ENCODE results near the gene RNF40.
"Not testable (repeated sequence)": the region's sequence is repeated elsewhere in the genome, so short reads cannot be mapped to it uniquely, and the experiment has no call there.

The RNF40 gene

GRCh38 chr16:30816769-30817168, 54.6 kb downstream of the RNF40 start:
- in situ Hi-C loops (cut with MboI; ENCODE audit: low pct_unique_long_range_greater_than_20kb, low sequenced_read_pairs, unreplicated experiment) = no loop called here
- no peak for DNase-seq (ENCODE audit: low spot score)
- TF ChIP-seq, protein P1, sequence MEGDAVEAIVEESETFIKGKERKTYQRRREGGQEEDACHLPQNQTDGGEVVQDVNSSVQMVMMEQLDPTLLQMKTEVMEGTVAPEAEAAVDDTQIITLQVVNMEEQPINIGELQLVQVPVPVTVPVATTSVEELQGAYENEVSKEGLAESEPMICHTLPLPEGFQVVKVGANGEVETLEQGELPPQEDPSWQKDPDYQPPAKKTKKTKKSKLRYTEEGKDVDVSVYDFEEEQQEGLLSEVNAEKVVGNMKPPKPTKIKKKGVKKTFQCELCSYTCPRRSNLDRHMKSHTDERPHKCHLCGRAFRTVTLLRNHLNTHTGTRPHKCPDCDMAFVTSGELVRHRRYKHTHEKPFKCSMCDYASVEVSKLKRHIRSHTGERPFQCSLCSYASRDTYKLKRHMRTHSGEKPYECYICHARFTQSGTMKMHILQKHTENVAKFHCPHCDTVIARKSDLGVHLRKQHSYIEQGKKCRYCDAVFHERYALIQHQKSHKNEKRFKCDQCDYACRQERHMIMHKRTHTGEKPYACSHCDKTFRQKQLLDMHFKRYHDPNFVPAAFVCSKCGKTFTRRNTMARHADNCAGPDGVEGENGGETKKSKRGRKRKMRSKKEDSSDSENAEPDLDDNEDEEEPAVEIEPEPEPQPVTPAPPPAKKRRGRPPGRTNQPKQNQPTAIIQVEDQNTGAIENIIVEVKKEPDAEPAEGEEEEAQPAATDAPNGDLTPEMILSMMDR (IDR thresholded peaks at IDR 0.05; ENCODE audit: extremely low read depth, insufficient read depth, missing control alignments) = no peak

GRCh38 chr16:30820952-30821421, 58.9 kb downstream of the RNF40 start:
- TF ChIP-seq, protein P1 (IDR thresholded peaks at IDR 0.05; ENCODE audit: extremely low read depth, insufficient read depth, missing control alignments) = no peak
- DNase-seq (ENCODE audit: low spot score) = no peak
- in situ Hi-C loops (cut with MboI; ENCODE audit: low pct_unique_long_range_greater_than_20kb, low sequenced_read_pairs, unreplicated experiment) = no loop called here

GRCh38 chr16:30821441-30821840, 59.3 kb downstream of the RNF40 start:
- in situ Hi-C loops (cut with MboI; ENCODE audit: low pct_unique_long_range_greater_than_20kb, low sequenced_read_pairs, unreplicated experiment); DNase-seq (ENCODE audit: low spot score): not testable (repeated sequence)

GRCh38 chr16:30821891-30822290, 59.8 kb downstream of the RNF40 start:
- in situ Hi-C loops (cut with MboI; ENCODE audit: low pct_unique_long_range_greater_than_20kb, low sequenced_read_pairs, unreplicated experiment) = no loop called here
- TF ChIP-seq, protein P1 (IDR thresholded peaks at IDR 0.05; ENCODE audit: extremely low read depth, insufficient read depth, missing control alignments) = no peak
- DNase-seq (ENCODE audit: low spot score) = no peak

Measured in GM13977 (cell line).